HG03039 (cell line): Measurements from ENCODE around the gene CKLF.

Source experiments
- ATAC-seq: cut with Tn5 transposase; IDR thresholded peaks from one replicate; pipeline ENCODE4 v1.9.1; 2021; ENCODE audit warnings: mild to moderate bottlenecking, moderate library complexity; ENCODE audit not compliant: unreplicated experiment

CKLF gene

GRCh38 chr16:66516808-66517585 lies 35.4 kb upstream of the CKLF start:
- peak; percentile 96 for ATAC-seq

- no peak for ATAC-seq
These were observed 34.7 kb upstream of the CKLF start for GRCh38 chr16:66517586-66518263.

GRCh38 chr16:66519482-66520373 lies 32.6 kb upstream of the CKLF start:
- no peak for ATAC-seq

- no peak for ATAC-seq
These were observed 31.8 kb upstream of the CKLF start for GRCh38 chr16:66520406-66521170.

- no peak for ATAC-seq
These were observed 31.1 kb upstream of the CKLF start for GRCh38 chr16:66521252-66521713.

- peak; percentile 76 for ATAC-seq
These were observed 30.2 kb upstream of the CKLF start for GRCh38 chr16:66521951-66522771.

GRCh38 chr16:66522816-66523590 lies 29.4 kb upstream of the CKLF start:
- ATAC-seq, result no peak

GRCh38 chr16:66523861-66524354 lies 28.5 kb upstream of the CKLF start:
- ATAC-seq, result no peak

GRCh38 chr16:66524601-66525164 lies 27.7 kb upstream of the CKLF start:
- ATAC-seq, result peak; percentile 44

- no peak for ATAC-seq
These were observed 26.8 kb upstream of the CKLF start for GRCh38 chr16:66525396-66526180.

GRCh38 chr16:66528294-66528693 lies 24.1 kb upstream of the CKLF start:
- ATAC-seq, result no peak

- no peak for ATAC-seq
These were observed 22.9 kb upstream of the CKLF start for GRCh38 chr16:66529475-66529874.

- ATAC-seq, result no peak
These were observed 18.0 kb upstream of the CKLF start for GRCh38 chr16:66534376-66534799.

GRCh38 chr16:66536525-66536924 lies 15.9 kb upstream of the CKLF start:
- no peak for ATAC-seq

GRCh38 chr16:66537236-66537635 lies 15.1 kb upstream of the CKLF start:
- ATAC-seq, result no peak

- ATAC-seq, result no peak
These were observed 13.5 kb upstream of the CKLF start for GRCh38 chr16:66538910-66539309.

GRCh38 chr16:66539623-66540469 lies 12.5 kb upstream of the CKLF start:
- ATAC-seq, result no peak
